ENCODE measurements around the gene CCDC124. TPM values are rescaled to one million over a fixed set of nuclear protein-coding genes. Genes with fewer than 3 reads are reported as not detected.

Gene CCDC124
- total RNA-seq, 1 experiment from 2014 or later, result 131 TPM

DNA sequence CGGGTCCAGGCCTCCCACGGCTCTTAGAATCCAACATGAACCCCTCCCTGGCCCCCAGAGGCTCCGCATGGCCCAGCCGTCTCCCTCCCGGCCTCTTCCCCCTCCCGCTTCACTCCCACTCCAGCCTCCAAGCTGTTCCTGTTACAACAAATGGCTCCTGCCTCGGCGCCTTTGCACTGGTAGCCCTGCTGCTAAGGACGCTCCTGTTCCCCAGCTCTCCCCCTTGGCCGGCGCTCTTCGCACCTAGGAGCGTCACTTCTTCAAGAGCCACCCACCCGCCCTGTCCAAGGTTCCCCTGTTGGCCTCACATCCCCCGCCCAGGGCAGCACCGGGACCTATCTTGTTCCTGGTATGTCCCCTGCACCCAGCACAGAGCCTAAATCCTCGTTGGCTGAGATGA is 9.4 kb downstream of the CCDC124 start:
- intact Hi-C loops (cut with micrococcal nuclease; ENCODE audit: unreplicated experiment), result no loop called here
- TF ChIP-seq, protein P1, sequence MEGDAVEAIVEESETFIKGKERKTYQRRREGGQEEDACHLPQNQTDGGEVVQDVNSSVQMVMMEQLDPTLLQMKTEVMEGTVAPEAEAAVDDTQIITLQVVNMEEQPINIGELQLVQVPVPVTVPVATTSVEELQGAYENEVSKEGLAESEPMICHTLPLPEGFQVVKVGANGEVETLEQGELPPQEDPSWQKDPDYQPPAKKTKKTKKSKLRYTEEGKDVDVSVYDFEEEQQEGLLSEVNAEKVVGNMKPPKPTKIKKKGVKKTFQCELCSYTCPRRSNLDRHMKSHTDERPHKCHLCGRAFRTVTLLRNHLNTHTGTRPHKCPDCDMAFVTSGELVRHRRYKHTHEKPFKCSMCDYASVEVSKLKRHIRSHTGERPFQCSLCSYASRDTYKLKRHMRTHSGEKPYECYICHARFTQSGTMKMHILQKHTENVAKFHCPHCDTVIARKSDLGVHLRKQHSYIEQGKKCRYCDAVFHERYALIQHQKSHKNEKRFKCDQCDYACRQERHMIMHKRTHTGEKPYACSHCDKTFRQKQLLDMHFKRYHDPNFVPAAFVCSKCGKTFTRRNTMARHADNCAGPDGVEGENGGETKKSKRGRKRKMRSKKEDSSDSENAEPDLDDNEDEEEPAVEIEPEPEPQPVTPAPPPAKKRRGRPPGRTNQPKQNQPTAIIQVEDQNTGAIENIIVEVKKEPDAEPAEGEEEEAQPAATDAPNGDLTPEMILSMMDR (conservative IDR thresholded peaks at IDR 0.05; ENCODE audit: low read depth, low read length), result no peak
- no peak for TF ChIP-seq EZH2 (IDR thresholded peaks at IDR 0.05; ENCODE audit: borderline replicate concordance, low read depth, low read length, poor library complexity, severe bottlenecking)
- Histone ChIP-seq H3K27me3 (replicated peaks; ENCODE audit: insufficient read depth, low read depth, low read length, poor library complexity) (no peaks in the 10 kb centered on the region), H3K27ac (ENCODE audit: low read depth, low read length, poor library complexity, severe bottlenecking) (peak overlapping the region; percentile 42), H3K36me3 (ENCODE audit: insufficient read depth, low read length, poor library complexity, severe bottlenecking) (no peaks in the 10 kb centered on the region), H3K4me3 (ENCODE audit: low read depth, low read length, poor library complexity, severe bottlenecking) (peak overlapping the region; percentile 32), H3K4me1 (ENCODE audit: insufficient read depth, low read length, poor library complexity, severe bottlenecking) (peaks cover 40% of the 10 kb centered on the region), H3K9me3 (ENCODE audit: low read depth, low read length, poor library complexity, severe bottlenecking) (no peaks in the 10 kb centered on the region)
- POLR2A ChIA-PET (ENCODE audit: low non-redundant PET), result no interaction called here
- DNase-seq (ENCODE audit: low spot score), result no peak
- CTCF ChIA-PET, result no interaction called here
- no TSS peak for BruUV-seq (replicated peaks)

DNA sequence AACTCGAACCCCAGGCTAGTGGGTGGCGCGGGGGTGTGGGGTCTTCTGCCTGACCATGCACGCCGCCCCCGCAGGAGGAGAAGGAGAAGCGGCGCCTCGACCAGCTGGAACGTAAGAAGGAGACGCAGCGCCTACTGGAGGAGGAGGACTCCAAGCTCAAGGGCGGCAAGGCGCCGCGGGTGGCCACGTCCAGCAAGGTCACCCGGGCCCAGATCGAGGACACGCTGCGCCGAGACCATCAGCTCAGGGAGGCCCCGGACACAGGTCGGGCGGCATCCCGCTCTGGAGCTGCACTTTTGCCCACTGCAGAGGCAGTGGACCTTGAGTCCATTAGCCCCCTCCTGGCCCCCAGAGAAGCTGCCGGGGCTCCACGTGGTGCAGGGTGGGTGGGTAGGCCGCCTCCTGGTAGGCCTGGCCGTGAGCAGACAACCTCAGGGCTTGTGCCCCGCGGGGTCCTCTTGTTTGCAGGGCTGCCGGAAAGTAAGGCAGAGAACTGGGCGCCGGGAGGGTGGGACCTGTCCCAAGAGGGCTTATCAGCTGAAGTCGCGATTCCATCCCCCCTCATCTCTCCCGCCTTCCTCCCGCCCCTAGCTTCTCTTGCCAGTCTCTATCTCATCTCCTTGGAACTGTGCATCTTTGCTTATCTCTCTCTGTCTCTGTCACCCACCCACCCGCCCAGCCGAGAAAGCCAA is 9.9 kb downstream of the CCDC124 start:
- Histone ChIP-seq H3K9me3 (ENCODE audit: low read depth, low read length, poor library complexity, severe bottlenecking) (no peaks in the 10 kb centered on the region), H3K27ac (ENCODE audit: low read depth, low read length, poor library complexity, severe bottlenecking) (peak overlapping the region; percentile 42), H3K4me3 (ENCODE audit: low read depth, low read length, poor library complexity, severe bottlenecking) (peak overlapping the region; percentile 32), H3K4me1 (ENCODE audit: insufficient read depth, low read length, poor library complexity, severe bottlenecking) (peaks cover 44% of the 10 kb centered on the region), H3K36me3 (ENCODE audit: insufficient read depth, low read length, poor library complexity, severe bottlenecking) (no peaks in the 10 kb centered on the region), H3K27me3 (replicated peaks; ENCODE audit: insufficient read depth, low read depth, low read length, poor library complexity) (no peaks in the 10 kb centered on the region)
- TSS peak; percentile 87 for BruUV-seq (replicated peaks)
- intact Hi-C loops (cut with micrococcal nuclease; ENCODE audit: unreplicated experiment), result no loop called here
- ChIA-PET POLR2A (ENCODE audit: low non-redundant PET) (no interaction called here), CTCF (interaction anchor here (0.8 kb wide), 1 partner anchor 10 kb away, joined by 3 read pairs; the partner anchor contains the start of gene CCDC124)
- no peak for DNase-seq (ENCODE audit: low spot score)
- TF ChIP-seq, protein P1 (conservative IDR thresholded peaks at IDR 0.05; ENCODE audit: low read depth, low read length), result 0 out of 2 replicates have a peak, but pooled peaks have one; percentile 11
- no peak for TF ChIP-seq EZH2 (IDR thresholded peaks at IDR 0.05; ENCODE audit: borderline replicate concordance, low read depth, low read length, poor library complexity, severe bottlenecking)

DNA sequence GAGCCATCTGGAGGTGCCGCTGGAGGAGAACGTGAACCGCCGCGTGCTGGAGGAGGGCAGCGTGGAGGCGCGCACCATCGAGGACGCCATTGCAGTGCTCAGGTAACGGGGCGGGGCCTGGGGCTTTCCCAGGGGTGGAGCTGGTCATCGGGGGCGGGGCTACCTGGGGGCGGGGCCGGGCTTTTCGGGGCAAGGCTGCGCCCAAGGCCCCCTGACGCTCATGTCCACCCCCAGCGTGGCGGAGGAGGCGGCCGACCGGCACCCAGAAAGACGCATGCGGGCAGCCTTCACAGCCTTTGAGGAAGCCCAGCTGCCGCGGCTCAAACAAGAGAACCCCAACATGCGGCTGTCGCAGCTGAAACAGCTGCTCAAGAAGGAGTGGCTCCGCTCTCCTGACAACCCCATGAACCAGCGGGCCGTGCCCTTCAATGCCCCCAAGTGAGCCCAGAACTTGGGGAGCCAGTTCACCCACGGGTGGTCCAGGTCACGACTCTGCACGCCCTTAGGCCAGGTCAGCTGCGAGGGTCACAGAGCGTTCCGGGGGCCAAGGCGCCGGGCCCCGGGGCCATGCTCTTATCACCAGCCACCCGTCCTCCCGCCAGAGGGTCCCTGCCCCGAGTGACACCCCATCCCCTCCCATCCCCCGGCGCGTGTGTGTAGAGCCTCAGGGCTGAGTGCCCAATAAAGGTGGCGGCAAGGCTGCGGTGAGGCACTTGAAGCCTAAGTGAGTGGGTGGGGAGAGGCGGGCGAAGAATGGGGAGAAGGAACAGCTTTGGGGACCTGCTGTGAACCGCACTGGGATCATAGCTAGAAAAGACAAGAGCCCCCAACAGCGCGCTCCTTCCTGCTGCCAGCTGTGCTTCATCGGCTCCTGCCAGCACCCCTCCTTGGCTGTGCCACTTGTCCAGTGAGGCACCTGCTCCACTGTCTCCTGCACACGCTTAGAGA is 10.7 kb downstream of the CCDC124 start:
- no peaks in the 10 kb centered on the region for H3K36me3 ChIP-seq (ENCODE audit: insufficient read depth, low read length, poor library complexity, severe bottlenecking)
- no peaks in the 10 kb centered on the region for H3K27me3 ChIP-seq (replicated peaks; ENCODE audit: insufficient read depth, low read depth, low read length, poor library complexity)
- DNase-seq (ENCODE audit: low spot score), result peak; percentile 72
- intact Hi-C loops (cut with micrococcal nuclease; ENCODE audit: unreplicated experiment), result loop anchor here (2.0 kb wide), 1 partner anchor 111 kb away; no protein-coding TSS in a partner anchor
- CTCF ChIA-PET, result interaction anchor here (0.6 to 0.8 kb wide), 2 partner anchors 11 to 301 kb away, joined by 3 to 8 read pairs; partner anchors contain the start of gene CCDC124
- peak overlapping the region; percentile 37 for H3K4me3 ChIP-seq (ENCODE audit: low read depth, low read length, poor library complexity, severe bottlenecking)
- TSS peak; percentile 97 for BruUV-seq (replicated peaks)
- H3K4me1 ChIP-seq (ENCODE audit: insufficient read depth, low read length, poor library complexity, severe bottlenecking), result peaks cover 46% of the 10 kb centered on the region
- POLR2A ChIA-PET (ENCODE audit: low non-redundant PET), result interaction anchor here (0.6 kb wide), 1 partner anchor 421 kb away, joined by 5 read pairs; no protein-coding TSS in a partner anchor
- no peaks in the 10 kb centered on the region for H3K9me3 ChIP-seq (ENCODE audit: low read depth, low read length, poor library complexity, severe bottlenecking)
- peak overlapping the region; percentile 77 for H3K27ac ChIP-seq (ENCODE audit: low read depth, low read length, poor library complexity, severe bottlenecking)
- no peak for TF ChIP-seq EZH2 (IDR thresholded peaks at IDR 0.05; ENCODE audit: borderline replicate concordance, low read depth, low read length, poor library complexity, severe bottlenecking)
- TF ChIP-seq, protein P1 (conservative IDR thresholded peaks at IDR 0.05; ENCODE audit: low read depth, low read length), result no peak
